ENCODE results near the gene RPN2. TPM values are rescaled to one million over a fixed set of nuclear protein-coding genes. Genes with fewer than 3 reads are reported as not detected.

RPN2 gene
- total and polyA plus RNA-seq, 10 donors, result 45.7 to 161 (median 129) TPM

- Histone ChIP-seq H3K27me3 (replicated peaks in 1 of 7) (peaks cover 0 to 39% (median 0%) of the 10 kb centered on the region in 7 donors), H3K4me3 (no peak overlapping the region), H3K36me3 (no peaks in the 10 kb centered on the region), H3K27ac (no peak overlapping the region), H3K4me1 (peaks cover 0 to 12% (median 3%) of the 10 kb centered on the region in 6 donors), H3K9me3 (no peaks in the 10 kb centered on the region)
- DNase-seq, result no peak
- intact Hi-C loops (cut with DNase I; ENCODE audit: low total_unique reads), result no loop called here
- TF ChIP-seq, protein P1, sequence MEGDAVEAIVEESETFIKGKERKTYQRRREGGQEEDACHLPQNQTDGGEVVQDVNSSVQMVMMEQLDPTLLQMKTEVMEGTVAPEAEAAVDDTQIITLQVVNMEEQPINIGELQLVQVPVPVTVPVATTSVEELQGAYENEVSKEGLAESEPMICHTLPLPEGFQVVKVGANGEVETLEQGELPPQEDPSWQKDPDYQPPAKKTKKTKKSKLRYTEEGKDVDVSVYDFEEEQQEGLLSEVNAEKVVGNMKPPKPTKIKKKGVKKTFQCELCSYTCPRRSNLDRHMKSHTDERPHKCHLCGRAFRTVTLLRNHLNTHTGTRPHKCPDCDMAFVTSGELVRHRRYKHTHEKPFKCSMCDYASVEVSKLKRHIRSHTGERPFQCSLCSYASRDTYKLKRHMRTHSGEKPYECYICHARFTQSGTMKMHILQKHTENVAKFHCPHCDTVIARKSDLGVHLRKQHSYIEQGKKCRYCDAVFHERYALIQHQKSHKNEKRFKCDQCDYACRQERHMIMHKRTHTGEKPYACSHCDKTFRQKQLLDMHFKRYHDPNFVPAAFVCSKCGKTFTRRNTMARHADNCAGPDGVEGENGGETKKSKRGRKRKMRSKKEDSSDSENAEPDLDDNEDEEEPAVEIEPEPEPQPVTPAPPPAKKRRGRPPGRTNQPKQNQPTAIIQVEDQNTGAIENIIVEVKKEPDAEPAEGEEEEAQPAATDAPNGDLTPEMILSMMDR (IDR thresholded peaks at IDR 0.05 in 8 of 11, conservative IDR thresholded peaks at IDR 0.05 in 3 of 11), result no peak
- TF ChIP-seq POLR2AphosphoS5 (IDR thresholded peaks at IDR 0.05), result no peak
- no peak for TF ChIP-seq POLR2A (IDR thresholded peaks at IDR 0.05)
- WGBS, 5 donors, result 76 to 84% (median 79%) methylated on average over 4 of the region's 4 CpGs
Measured at GRCh38 chr20:37260923-37261322, 81.8 kb downstream of the RPN2 start.

- H3K27ac ChIP-seq, result no peak within 1 kb of the TSS
- intact Hi-C loops (cut with DNase I; ENCODE audit: low total_unique reads), result no loop called here
Measured at GRCh38 chr20:37261714-37262113, 82.6 kb downstream of the RPN2 start, which contains the start of gene GHRH. Gene GHRH (minus strand): TSS chr20:37261814. CDS start chr20:37256889, 4,925 bp downstream.

GRCh38 chr20:37262505-37262904, 83.4 kb downstream of the RPN2 start:
- H3K27ac ChIP-seq, result no peak overlapping the region
- no peaks in the 10 kb centered on the region for H3K9me3 ChIP-seq
- WGBS, 5 donors, result 69 to 85% (median 80%) methylated on average over 8 of the region's 8 CpGs
- H3K36me3 ChIP-seq, result no peaks in the 10 kb centered on the region
- peaks cover 0 to 12% (median 3%) of the 10 kb centered on the region in 6 donors for H3K4me1 ChIP-seq
- peaks cover 0 to 26% (median 0%) of the 10 kb centered on the region in 7 donors for H3K27me3 ChIP-seq (replicated peaks in 1 of 7)
- no peak for DNase-seq
- intact Hi-C loops (cut with DNase I; ENCODE audit: low total_unique reads), result no loop called here
- no peak for TF ChIP-seq POLR2AphosphoS5 (IDR thresholded peaks at IDR 0.05)
- TF ChIP-seq, protein P1 (IDR thresholded peaks at IDR 0.05 in 8 of 11, conservative IDR thresholded peaks at IDR 0.05 in 3 of 11), result no peak
- no peak overlapping the region for H3K4me3 ChIP-seq

More at GRCh38 chr20:37261714-37262113, 82.6 kb downstream of the RPN2 start, which contains the start of gene GHRH:
- peaks cover 0 to 12% (median 3%) of the 10 kb centered on the region in 6 donors for H3K4me1 ChIP-seq
- no peak for DNase-seq
- no peaks in the 10 kb centered on the region for H3K9me3 ChIP-seq
- H3K27me3 ChIP-seq (replicated peaks in 1 of 7), result peaks cover 0 to 31% (median 0%) of the 10 kb centered on the region in 7 donors
- 87 to 91% (median 89%) methylated on average over 9 of the region's 9 CpGs for WGBS, 5 donors
- TF ChIP-seq POLR2AphosphoS5 (IDR thresholded peaks at IDR 0.05), result no peak
- no peak for TF ChIP-seq POLR2A (IDR thresholded peaks at IDR 0.05)
- TF ChIP-seq, protein P1 (IDR thresholded peaks at IDR 0.05 in 8 of 11, conservative IDR thresholded peaks at IDR 0.05 in 3 of 11), result no peak
- H3K4me3 ChIP-seq, result no peak within 1 kb of the TSS
- H3K36me3 ChIP-seq, result no peaks in the 10 kb centered on the region

DNA sequence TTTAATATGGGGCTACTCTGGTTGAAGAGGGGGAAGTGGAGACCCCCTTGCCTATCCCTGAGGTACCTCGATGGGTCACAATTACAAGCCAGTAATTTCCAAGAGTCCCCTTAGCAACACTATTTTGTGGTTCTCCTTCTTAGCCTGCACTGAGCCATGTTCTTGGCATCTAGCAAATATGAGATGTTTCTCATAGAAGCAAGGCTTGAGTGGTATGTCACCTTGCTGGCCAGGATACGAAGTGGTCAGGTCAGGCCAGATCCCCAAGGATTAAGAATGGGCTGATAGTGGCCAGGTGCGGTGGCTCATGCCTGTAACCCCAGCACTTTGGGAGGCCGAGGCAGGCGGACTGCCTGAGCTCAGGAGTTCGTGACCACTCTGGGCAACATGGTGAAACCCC, 84.6 kb downstream of the RPN2 start:
- 77 to 87% (median 85%) methylated on average over 6 of the region's 6 CpGs for WGBS, 5 donors
- Histone ChIP-seq H3K4me1 (peaks cover 0 to 12% (median 3%) of the 10 kb centered on the region in 6 donors), H3K36me3 (no peaks in the 10 kb centered on the region), H3K4me3 (no peak overlapping the region), H3K27ac (no peak overlapping the region), H3K9me3 (no peaks in the 10 kb centered on the region), H3K27me3 (replicated peaks in 1 of 7) (peaks cover 0 to 19% (median 0%) of the 10 kb centered on the region in 7 donors)
- intact Hi-C loops (cut with DNase I; ENCODE audit: low total_unique reads), result no loop called here
- DNase-seq, result no peak
- no peak for TF ChIP-seq POLR2A (IDR thresholded peaks at IDR 0.05)
- TF ChIP-seq, protein P1 (IDR thresholded peaks at IDR 0.05 in 8 of 11, conservative IDR thresholded peaks at IDR 0.05 in 3 of 11), result no peak
- no peak for TF ChIP-seq POLR2AphosphoS5 (IDR thresholded peaks at IDR 0.05)
